Stimulated activated CD4-positive, alpha-beta T cell treated with anti-CD3 and anti-CD28 coated beads, Interleukin-4, amount 100 ng/mL, for 4 hours (primary cell): ENCODE results near the gene OR5AK2.
"Not testable (repeated sequence)": the region's sequence is repeated elsewhere in the genome, so short reads cannot be mapped to it uniquely, and the experiment has no call there.

Experiments
- DNase-seq, 2 experiments: peaks; one replicate each; pipeline ENCODE4 v3.0.0-alpha.2; 2020

Gene OR5AK2

DNA sequence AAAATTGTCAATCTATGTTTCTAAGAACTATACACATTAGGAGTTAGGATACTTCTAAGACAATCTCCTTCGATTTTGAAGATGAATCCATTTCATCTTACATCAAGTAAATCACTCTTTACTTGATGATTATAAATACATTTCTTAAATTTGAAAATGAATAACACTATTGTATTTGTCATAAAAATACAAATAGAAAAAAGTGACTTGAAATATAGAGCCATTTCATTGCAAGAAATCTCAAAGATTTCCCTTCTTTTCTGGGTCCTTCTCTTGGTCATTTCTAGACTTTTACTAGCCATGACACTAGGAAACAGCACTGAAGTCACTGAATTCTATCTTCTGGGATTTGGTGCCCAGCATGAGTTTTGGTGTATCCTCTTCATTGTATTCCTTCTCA is at the start of gene OR5AK2:
Gene OR5AK2, plus strand, starts transcription at position 301 of the 400 bp plus-strand sequence. Its CDS starts 0 bp downstream, at position 301.
- no peak for DNase-seq

DNA sequence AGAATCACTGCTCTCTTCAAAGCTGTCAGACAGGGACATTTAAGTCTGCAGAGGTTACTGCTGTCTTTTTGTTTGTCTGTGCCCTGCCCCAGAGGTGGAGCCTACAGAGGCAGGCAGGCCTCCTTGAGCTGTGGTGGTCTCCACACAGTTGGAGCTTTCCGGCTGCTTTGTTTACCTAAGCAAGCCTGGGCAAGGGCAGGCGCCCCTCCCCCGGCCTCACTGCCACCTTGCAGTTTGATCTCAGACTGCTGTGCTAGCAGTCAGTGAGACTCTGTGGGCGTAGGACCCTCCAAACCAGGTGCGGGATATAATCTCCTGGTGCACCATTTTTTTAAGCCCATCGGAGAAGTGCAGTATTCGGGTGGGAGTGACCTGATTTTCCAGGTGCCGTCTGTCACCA is 43.2 kb upstream of the OR5AK2 start:
- DNase-seq, result not testable (repeated sequence)

- DNase-seq, result no peak
Observed at GRCh38 chr11:56948991-56949515, 39.7 kb upstream of the OR5AK2 start.

DNA sequence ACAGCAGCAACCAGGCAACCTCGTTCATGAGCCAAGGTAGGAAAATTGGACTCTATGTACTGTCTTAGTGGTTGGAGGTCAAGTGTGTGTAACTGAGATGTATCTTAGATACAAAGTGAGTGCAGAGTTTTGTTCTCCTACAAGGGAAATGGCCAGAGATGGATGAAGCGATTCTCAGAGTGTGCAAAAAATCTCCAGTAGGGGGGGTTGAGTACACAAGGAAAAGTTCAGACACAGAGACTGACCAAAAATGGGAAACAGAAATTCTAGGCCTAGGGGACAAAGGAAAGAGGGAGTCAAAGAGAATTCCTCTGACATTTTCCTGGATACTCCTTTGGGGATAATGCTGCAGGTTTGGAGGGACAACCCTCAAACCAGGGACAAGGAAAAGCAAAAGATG is 38.2 kb upstream of the OR5AK2 start:
- DNase-seq, result no peak

GRCh38 chr11:56953907-56954306 is 34.8 kb upstream of the OR5AK2 start:
- DNase-seq, result not testable (repeated sequence)

GRCh38 chr11:56961609-56962008 is 27.1 kb upstream of the OR5AK2 start:
- DNase-seq, result no peak

DNA sequence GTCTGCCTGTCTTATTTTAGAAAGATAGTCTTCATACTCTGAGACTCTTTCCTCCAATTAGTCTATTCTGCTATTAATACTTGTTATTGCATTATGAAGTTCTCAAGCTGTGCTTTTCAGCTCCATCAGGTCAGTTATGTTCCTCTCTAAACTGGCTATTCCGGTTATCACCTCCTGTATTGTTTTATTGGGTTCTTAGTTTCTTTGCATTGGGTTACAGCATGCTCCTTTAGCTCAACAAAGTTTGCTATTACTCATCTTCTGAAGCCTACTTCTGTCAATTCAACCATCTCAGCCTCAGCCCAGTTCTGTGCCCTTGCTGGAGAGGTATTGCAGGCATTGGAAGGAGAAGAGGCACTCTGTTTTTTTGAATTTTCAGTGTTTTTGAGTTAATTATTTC is 21.0 kb upstream of the OR5AK2 start:
- no peak for DNase-seq

- DNase-seq, result no peak
Observed at GRCh38 chr11:56968524-56968923, 20.2 kb upstream of the OR5AK2 start.

DNA sequence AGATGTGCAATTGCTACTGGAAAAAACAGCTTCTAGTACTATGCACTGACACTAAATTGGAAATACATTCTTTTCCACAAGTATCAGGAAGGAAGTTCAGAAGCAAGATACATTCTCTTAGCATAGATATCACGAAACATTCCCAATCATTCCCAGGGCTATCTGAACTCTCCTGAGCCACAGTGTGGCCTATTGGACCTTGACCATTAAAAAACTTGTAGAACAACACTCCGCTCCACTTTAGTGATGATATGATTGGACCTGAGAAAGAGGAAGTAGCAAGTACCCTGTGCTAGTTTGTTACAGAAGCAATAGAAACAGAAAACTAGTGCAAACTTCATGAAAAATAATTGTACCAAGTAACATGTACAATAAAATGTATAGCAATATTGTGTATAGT is 11.4 kb upstream of the OR5AK2 start:
- DNase-seq, result no peak

DNA sequence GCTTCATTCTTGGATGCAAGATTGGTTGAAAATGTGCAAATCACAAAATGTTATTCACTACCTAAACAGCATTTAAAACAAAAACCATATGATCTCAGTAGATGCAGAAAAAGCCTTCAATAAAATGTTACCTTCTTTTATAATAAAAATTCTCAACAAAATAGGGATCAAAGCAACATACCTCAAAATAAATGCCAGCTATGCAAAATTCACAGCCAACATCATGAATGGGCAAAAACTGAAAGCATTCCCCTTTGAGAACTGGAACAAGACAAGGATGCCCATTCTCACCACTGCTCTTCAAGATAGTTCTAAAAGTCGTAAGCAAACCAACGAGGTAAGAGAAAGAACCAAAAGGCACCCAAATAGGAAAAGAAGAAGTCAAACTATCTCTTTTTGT is 2.0 kb downstream of the OR5AK2 start:
- no peak for DNase-seq

DNA sequence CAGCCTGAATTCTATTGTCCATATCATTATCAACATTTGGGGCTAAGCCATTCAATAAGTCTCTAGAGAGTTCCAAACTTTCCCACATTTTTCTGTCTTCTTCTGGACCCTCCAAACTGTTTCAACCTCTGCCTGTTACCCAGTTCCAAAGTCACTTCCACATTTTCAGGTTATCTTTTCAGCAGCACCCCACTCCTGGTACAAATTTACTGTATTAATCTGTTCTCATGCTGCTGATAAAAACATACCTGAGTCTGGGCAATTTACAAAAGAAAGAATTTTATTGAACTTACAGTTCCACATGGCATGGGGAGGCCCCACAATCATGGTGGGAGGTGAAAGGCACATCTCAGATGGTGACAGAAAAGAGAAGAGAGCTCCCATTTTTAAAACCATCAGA is 5.8 kb downstream of the OR5AK2 start:
- no peak for DNase-seq

- no peak for DNase-seq
Observed at GRCh38 chr11:57001674-57002401, 13.1 kb downstream of the OR5AK2 start.

GRCh38 chr11:57008373-57008772 is 19.7 kb downstream of the OR5AK2 start:
- no peak for DNase-seq

GRCh38 chr11:57015679-57016078 is 27.0 kb downstream of the OR5AK2 start:
- no peak for DNase-seq

DNA sequence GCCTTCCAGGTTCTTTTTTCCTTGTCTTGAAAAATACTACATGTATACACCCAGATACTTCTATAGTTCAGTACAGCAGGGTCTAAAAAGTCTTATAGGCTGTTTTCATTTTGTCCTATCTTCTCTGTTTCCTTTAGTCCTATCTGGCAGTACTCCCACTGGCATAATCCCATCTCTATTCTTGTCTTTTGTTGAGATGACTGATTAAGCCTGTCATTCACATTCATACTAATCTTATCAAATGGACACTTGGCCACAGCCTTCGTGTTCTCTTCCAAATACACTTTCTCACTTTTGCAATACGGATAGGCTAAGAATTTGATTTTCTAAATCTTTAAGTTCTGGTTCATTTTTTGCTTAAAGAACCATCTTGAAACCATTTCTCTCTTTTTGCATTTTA is 42.8 kb downstream of the OR5AK2 start:
- no peak for DNase-seq
